Thoracic aorta (tissue), 2 donors: ENCODE data around the gene AGXT. TPM values are rescaled to one million over a fixed set of nuclear protein-coding genes. Genes with fewer than 3 reads are reported as not detected.

ENCODE experiments used
- ATAC-seq: fragments of 150-250 bp; one replicate; pipeline ENCODE4 v1.8.0; 2017; ENCODE audit warnings: low read depth; ENCODE audit not compliant: insufficient number of reproducible peaks, low FRiP score
- DNase-seq: peaks from one replicate; pipeline ENCODE4 v3.0.0-alpha.2; 2020; ENCODE audit warnings: low spot score
- H3K27ac ChIP-seq, 2 donors: fragments of 200-600 bp; sonication (generic); 1 replicate in 1 of 2; 2 replicates in 1 of 2; pipeline ENCODE4 v1.5.1; 2016; ENCODE audit warnings: mild to moderate bottlenecking in 2 of 2, moderate library complexity in 2 of 2
- H3K27me3 ChIP-seq: fragments of 200-600 bp; sonication (generic); replicated peaks from 2 replicates; pipeline ENCODE4 v1.6.0; 2016; ENCODE audit warnings: mild to moderate bottlenecking; ENCODE audit not compliant: insufficient read depth
- H3K36me3 ChIP-seq: fragments of 200-600 bp; sonication (generic); one replicate; pipeline ENCODE4 v1.5.1; 2016
- H3K4me1 ChIP-seq, 2 donors: fragments of 200-600 bp; sonication (generic); 1 replicate in 1 of 2; 2 replicates in 1 of 2; pipeline versions ENCODE4 v1.5.1 to v1.6.0; 2016; ENCODE audit warnings: low read depth in 2 of 2, mild to moderate bottlenecking in 1 of 2; ENCODE audit not compliant: control insufficient read depth in 1 of 2
- H3K4me3 ChIP-seq: fragments of 200-600 bp; sonication (generic); 2 replicates; pipeline ENCODE4 v1.5.1; 2016; ENCODE audit warnings: mild to moderate bottlenecking
- H3K9me3 ChIP-seq: fragments of 200-600 bp; sonication (generic); 2 replicates; pipeline ENCODE4 v1.5.1; 2016
- CTCF ChIP-seq: fragments of 200-600 bp; sonication (generic); IDR thresholded peaks from one replicate; pipeline ENCODE4 v1.5.1; 2019; ENCODE audit warnings: antibody characterized with exemption
- total RNA-seq, 2 donors: library from RNA; depleted of rRNA; stranded (reverse); fragments of >200 nt; gene quantifications; one replicate each; pipeline versions ENCODE4 v1.1.0 to v1.2.3, GENCODE V29; 2016

AGXT gene
- total RNA-seq, 2 donors from 2014 or later: not detected

DNA sequence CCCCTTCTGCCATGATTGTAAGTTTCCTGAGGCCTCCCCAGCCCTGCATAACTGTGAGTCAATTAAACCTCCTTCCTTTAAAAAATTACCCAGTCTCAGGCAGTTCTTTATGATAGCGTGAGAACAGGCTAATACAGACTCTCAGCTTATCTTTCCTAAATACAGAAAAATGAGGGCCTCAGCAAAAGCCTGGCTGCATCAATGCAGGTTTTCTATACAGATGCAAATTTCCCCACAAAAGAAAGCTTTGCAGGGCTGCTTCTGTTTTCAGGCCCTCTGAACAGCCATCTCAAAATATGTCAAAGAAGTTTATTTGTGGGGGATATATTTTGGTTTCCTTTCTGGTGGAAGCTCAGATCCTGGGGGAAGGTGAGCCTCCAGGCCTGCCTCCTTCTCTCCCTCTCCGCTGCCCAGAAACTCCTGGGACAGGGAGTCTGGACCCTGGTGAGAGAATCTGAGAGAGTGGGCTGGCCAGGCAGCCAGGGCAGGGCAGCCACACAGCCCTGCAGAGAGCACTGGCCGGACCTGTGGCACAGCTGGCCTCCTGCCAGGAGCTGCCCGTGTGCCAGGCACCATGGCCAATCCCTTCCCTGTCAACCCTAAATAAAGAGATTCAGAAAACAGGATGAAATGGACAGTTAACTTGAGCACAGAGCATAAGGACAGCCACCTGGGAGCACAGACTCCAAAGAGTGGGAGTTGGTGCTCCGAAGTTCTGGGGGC, 21.6 kb upstream of the AGXT start:
- no peak for ATAC-seq
- Histone ChIP-seq H3K4me1 (no peaks in the 10 kb centered on the region), H3K9me3 (no peaks in the 10 kb centered on the region), H3K4me3 (no peak overlapping the region), H3K27ac (no peak overlapping the region), H3K27me3 (no peaks in the 10 kb centered on the region), H3K36me3 (no peaks in the 10 kb centered on the region)
- no peak for DNase-seq
- TF ChIP-seq CTCF: no peak

DNA sequence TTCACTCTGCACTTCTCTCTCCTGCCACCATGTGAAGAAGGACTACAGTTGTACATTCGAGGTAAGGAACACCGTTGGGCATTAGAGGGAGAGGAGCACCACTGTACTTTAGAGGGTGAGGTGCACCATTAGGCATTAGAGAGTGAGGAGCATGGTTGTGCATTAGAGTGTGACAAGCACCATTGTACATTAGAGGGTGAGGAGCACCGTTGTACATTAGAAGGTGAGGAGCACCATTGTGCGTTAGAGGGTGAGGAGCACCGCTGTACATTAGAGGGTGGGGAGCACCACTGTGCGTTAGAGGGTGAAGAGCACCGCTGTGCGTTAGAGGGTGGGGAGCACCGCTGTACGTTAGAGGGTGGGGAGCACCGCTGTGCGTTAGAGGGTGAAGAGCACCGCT, 20.8 kb upstream of the AGXT start:
- Histone ChIP-seq H3K27ac (no peak overlapping the region), H3K4me3 (no peak overlapping the region), H3K27me3 (no peaks in the 10 kb centered on the region), H3K36me3 (no peaks in the 10 kb centered on the region), H3K4me1 (no peaks in the 10 kb centered on the region), H3K9me3 (no peaks in the 10 kb centered on the region)
- no peak for TF ChIP-seq CTCF
- no peak for DNase-seq
- no peak for ATAC-seq

DNA sequence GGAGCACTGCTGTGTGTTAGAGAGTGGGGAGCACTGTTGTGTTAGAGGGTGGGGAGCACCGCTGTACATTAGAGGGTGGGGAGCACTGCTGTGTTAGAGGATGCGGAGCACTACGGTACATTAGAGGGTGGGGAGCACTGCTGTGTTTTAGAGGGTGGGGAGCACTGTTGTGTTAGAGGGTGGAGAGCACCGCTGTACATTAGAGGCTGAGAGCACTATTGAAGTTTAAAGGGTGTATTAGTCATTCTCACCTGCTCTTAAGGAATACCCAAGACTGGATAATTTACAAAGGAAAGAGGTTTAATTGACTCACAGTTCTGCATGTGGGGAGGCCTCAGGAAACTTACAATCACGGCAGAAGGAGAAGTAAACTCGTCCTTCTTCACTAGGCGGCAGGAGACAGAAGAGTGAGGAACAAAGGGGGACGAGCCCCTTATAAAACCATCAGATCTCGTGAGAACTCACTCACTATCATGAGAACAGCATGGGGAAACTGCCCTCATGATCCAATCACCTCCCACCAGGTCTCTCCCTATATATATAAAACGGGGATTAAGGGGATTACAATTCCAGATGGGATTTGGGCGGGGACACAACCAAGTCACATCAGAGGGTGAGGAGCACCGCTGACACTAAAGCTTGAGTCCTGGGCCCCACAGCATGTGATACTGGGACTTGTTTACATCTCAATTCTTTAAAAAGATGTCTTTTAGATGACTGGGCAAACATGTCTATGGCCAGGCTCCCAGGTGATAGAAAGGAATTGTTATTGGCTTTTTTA, 19.5 kb upstream of the AGXT start:
- ATAC-seq (no peak), DNase-seq (no peak)
- Histone ChIP-seq H3K4me3 (no peak overlapping the region), H3K4me1 (no peaks in the 10 kb centered on the region), H3K27me3 (no peaks in the 10 kb centered on the region), H3K27ac (no peak overlapping the region), H3K36me3 (no peaks in the 10 kb centered on the region), H3K9me3 (no peaks in the 10 kb centered on the region)
- no peak for TF ChIP-seq CTCF

- H3K27me3 ChIP-seq: no peaks in the 10 kb centered on the region
- ATAC-seq (no peak), DNase-seq (no peak)
- H3K27ac ChIP-seq: no peak overlapping the region
- no peak overlapping the region for H3K4me3 ChIP-seq
- no peaks in the 10 kb centered on the region for H3K9me3 ChIP-seq
- no peak for TF ChIP-seq CTCF
- H3K4me1 ChIP-seq: no peaks in the 10 kb centered on the region
- no peaks in the 10 kb centered on the region for H3K36me3 ChIP-seq
Measured at GRCh38 chr2:240850026-240850425, 18.6 kb upstream of the AGXT start.

DNA sequence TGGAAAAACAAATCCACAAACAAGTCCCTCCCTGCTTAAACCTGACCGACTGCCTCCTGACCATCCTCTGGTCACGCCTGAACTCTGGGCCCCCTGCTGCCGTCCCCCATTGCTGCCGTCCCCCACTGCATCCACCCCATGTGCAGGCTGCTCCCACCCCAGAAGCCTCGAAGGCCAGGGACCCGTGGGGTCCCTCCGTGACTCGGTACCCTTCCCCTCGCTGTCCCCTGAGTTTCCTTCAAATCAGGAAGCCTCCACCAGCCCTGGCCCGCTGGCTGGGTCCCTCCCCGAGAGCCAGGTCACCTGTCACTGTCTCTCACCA, 17.9 kb upstream of the AGXT start:
- no peak for DNase-seq
- no peak overlapping the region for H3K27ac ChIP-seq
- H3K9me3 ChIP-seq: no peaks in the 10 kb centered on the region
- no peak overlapping the region for H3K4me3 ChIP-seq
- no peak for TF ChIP-seq CTCF
- H3K4me1 ChIP-seq: no peaks in the 10 kb centered on the region
- ATAC-seq: no peak
- no peaks in the 10 kb centered on the region for H3K36me3 ChIP-seq
- no peaks in the 10 kb centered on the region for H3K27me3 ChIP-seq
